ENCODE data around the gene DLG5.
A peak's percentile ranks its signal among the peaks of the same experiment; 100 is the strongest.

The DLG5 gene

DNA sequence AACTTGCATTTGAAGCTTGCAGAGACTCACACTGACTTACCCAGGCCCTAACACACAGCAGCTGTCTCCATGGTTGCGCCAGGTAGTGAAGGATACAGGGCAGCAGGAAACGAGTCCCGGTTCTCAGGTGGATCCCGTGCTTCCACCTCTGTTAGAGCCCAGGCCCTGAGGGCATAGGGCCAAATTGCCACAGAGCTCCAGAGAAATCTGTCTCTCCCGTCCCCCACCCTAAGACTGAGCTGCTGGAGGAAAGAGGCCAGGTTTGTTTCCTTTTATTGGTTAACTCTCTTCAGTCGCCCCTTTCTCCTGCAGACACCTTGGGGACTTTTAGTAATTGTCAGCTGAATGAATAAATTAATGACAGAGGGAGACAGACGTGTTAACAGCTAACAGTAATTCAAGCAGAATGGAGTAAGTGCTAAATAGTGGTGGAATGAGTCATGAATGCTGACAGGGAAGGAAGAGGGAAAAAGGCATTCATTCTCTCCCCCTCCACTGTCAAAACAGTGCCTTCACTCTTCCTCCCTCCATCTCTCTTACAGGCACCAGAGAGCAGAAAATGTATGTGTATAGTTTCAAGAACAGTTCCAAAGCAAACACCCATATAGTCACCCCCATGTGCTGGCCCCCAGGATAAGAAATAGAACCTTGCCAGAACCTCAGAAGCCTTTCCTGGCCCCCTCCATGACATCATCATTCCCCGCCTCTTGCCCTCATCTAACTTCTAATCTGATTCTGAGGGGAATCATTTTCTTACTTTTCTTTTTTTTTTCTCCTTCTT lies 16.8 kb upstream of the DLG5 start (continued):
- TF ChIP-seq, protein P1, sequence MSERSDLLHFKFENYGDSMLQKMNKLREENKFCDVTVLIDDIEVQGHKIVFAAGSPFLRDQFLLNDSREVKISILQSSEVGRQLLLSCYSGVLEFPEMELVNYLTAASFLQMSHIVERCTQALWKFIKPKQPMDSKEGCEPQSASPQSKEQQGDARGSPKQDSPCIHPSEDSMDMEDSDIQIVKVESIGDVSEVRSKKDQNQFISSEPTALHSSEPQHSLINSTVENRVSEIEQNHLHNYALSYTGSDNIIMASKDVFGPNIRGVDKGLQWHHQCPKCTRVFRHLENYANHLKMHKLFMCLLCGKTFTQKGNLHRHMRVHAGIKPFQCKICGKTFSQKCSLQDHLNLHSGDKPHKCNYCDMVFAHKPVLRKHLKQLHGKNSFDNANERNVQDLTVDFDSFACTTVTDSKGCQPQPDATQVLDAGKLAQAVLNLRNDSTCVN (tag by site-specific recombination; optimal IDR thresholded peaks at IDR 0.05), result no peak
- TF ChIP-seq, protein P2, sequence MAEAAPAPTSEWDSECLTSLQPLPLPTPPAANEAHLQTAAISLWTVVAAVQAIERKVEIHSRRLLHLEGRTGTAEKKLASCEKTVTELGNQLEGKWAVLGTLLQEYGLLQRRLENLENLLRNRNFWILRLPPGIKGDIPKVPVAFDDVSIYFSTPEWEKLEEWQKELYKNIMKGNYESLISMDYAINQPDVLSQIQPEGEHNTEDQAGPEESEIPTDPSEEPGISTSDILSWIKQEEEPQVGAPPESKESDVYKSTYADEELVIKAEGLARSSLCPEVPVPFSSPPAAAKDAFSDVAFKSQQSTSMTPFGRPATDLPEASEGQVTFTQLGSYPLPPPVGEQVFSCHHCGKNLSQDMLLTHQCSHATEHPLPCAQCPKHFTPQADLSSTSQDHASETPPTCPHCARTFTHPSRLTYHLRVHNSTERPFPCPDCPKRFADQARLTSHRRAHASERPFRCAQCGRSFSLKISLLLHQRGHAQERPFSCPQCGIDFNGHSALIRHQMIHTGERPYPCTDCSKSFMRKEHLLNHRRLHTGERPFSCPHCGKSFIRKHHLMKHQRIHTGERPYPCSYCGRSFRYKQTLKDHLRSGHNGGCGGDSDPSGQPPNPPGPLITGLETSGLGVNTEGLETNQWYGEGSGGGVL (tag by site-specific recombination; IDR thresholded peaks at IDR 0.05), result peak; percentile 91
- no peak for TF ChIP-seq HOXA7 (CRISPR knock-in tag; IDR thresholded peaks at IDR 0.05; ENCODE audit: borderline replicate concordance)
- TF ChIP-seq ZNF133 (tag by site-specific recombination; IDR thresholded peaks at IDR 0.05), result no peak
- TF ChIP-seq, protein P3, sequence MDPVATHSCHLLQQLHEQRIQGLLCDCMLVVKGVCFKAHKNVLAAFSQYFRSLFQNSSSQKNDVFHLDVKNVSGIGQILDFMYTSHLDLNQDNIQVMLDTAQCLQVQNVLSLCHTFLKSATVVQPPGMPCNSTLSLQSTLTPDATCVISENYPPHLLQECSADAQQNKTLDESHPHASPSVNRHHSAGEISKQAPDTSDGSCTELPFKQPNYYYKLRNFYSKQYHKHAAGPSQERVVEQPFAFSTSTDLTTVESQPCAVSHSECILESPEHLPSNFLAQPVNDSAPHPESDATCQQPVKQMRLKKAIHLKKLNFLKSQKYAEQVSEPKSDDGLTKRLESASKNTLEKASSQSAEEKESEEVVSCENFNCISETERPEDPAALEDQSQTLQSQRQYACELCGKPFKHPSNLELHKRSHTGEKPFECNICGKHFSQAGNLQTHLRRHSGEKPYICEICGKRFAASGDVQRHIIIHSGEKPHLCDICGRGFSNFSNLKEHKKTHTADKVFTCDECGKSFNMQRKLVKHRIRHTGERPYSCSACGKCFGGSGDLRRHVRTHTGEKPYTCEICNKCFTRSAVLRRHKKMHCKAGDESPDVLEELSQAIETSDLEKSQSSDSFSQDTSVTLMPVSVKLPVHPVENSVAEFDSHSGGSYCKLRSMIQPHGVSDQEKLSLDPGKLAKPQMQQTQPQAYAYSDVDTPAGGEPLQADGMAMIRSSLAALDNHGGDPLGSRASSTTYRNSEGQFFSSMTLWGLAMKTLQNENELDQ (tag by site-specific recombination; IDR thresholded peaks at IDR 0.05; ENCODE audit: low read depth), result no peak
- TF ChIP-seq ZNF157 (tag by site-specific recombination; IDR thresholded peaks at IDR 0.05), result no peak
- no peak for TF ChIP-seq ZNF610 (tag by site-specific recombination; IDR thresholded peaks at IDR 0.05; ENCODE audit: borderline replicate concordance)
- TF ChIP-seq ZNF394 (tag by site-specific recombination; IDR thresholded peaks at IDR 0.05; ENCODE audit: borderline replicate concordance), result no peak
- TF ChIP-seq ZNF585B (tag by site-specific recombination; IDR thresholded peaks at IDR 0.05), result no peak
- TF ChIP-seq ZNF121 (tag by site-specific recombination; IDR thresholded peaks at IDR 0.05), result no peak
- no peak for TF ChIP-seq ZNF221 (tag by site-specific recombination; IDR thresholded peaks at IDR 0.05; ENCODE audit: borderline replicate concordance)
- no peak for TF ChIP-seq ZNF768 (tag by site-specific recombination; IDR thresholded peaks at IDR 0.05)
- TF ChIP-seq, protein P4, sequence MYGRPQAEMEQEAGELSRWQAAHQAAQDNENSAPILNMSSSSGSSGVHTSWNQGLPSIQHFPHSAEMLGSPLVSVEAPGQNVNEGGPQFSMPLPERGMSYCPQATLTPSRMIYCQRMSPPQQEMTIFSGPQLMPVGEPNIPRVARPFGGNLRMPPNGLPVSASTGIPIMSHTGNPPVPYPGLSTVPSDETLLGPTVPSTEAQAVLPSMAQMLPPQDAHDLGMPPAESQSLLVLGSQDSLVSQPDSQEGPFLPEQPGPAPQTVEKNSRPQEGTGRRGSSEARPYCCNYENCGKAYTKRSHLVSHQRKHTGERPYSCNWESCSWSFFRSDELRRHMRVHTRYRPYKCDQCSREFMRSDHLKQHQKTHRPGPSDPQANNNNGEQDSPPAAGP (tag by site-specific recombination; IDR thresholded peaks at IDR 0.05), result peak; percentile 63; the same call in 1 of the 2 replicates
- TF ChIP-seq MYNN (tag by site-specific recombination; IDR thresholded peaks at IDR 0.05; ENCODE audit: borderline replicate concordance), result no peak; the same call in 1 of the 2 replicates
- TF ChIP-seq ZNF426 (tag by site-specific recombination; IDR thresholded peaks at IDR 0.05), result no peak
- no peak for TF ChIP-seq ZNF473 (tag by site-specific recombination; IDR thresholded peaks at IDR 0.05)
- no peak for TF ChIP-seq WT1 (tag by site-specific recombination; IDR thresholded peaks at IDR 0.05)
- TF ChIP-seq ZNF302 (tag by site-specific recombination; IDR thresholded peaks at IDR 0.05; ENCODE audit: low read depth), result no peak
- TF ChIP-seq ZNF548 (tag by site-specific recombination; IDR thresholded peaks at IDR 0.05), result no peak
- peak; percentile 59; the same call in 1 of the 2 replicates for TF ChIP-seq TRIM28 (IDR thresholded peaks at IDR 0.05; ENCODE audit: borderline replicate concordance, low read length)
- TF ChIP-seq FEZF1 (tag by site-specific recombination; IDR thresholded peaks at IDR 0.05), result no peak
- TF ChIP-seq, protein P5, sequence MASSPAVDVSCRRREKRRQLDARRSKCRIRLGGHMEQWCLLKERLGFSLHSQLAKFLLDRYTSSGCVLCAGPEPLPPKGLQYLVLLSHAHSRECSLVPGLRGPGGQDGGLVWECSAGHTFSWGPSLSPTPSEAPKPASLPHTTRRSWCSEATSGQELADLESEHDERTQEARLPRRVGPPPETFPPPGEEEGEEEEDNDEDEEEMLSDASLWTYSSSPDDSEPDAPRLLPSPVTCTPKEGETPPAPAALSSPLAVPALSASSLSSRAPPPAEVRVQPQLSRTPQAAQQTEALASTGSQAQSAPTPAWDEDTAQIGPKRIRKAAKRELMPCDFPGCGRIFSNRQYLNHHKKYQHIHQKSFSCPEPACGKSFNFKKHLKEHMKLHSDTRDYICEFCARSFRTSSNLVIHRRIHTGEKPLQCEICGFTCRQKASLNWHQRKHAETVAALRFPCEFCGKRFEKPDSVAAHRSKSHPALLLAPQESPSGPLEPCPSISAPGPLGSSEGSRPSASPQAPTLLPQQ (tag by site-specific recombination; IDR thresholded peaks at IDR 0.05), result no peak
- no peak for TF ChIP-seq ZNF664 (tag by site-specific recombination; IDR thresholded peaks at IDR 0.05)
- TF ChIP-seq ZNF670 (tag by site-specific recombination; IDR thresholded peaks at IDR 0.05; ENCODE audit: low read depth), result no peak
- TF ChIP-seq ZNF24 (tag by site-specific recombination; IDR thresholded peaks at IDR 0.05), result 0 out of 2 replicates have a peak, but pooled peaks have one; percentile 66
- TF ChIP-seq SP3 (tag by site-specific recombination; IDR thresholded peaks at IDR 0.05), result no peak
- no peak for TF ChIP-seq ZNF747 (tag by site-specific recombination; IDR thresholded peaks at IDR 0.05)
- no peak for TF ChIP-seq ZNF350 (tag by site-specific recombination; IDR thresholded peaks at IDR 0.05)
- TF ChIP-seq ZNF48 (tag by site-specific recombination; IDR thresholded peaks at IDR 0.05), result no peak
- TF ChIP-seq KLF1 (tag by site-specific recombination; IDR thresholded peaks at IDR 0.05), result no peak
- TF ChIP-seq ZNF404 (tag by site-specific recombination; IDR thresholded peaks at IDR 0.05), result no peak
- no peak for TF ChIP-seq ZNF169 (tag by site-specific recombination; IDR thresholded peaks at IDR 0.05)

All from HEK293 (cell line).